BJ (cell line): ENCODE results near the gene FNIP1. TPM values are rescaled to one million over a fixed set of nuclear protein-coding genes. Genes with fewer than 3 reads are reported as not detected.
"Not testable (repeated sequence)": the region's sequence is repeated elsewhere in the genome, so short reads cannot be mapped to it uniquely, and the experiment has no call there.

Experiments
- CTCF ChIA-PET: fragments of 350-600 bp; formaldehyde crosslinking; extraction: SDS; loops from one replicate; lab custom pipeline; 2021; ENCODE audit warnings: antibody characterized with exemption, inconsistent platforms; lab: Yijun Ruan, JAX
- POLR2A ChIA-PET: fragments of 300-600 bp; sonication (Branson Sonifier 250); formaldehyde crosslinking; extraction: SDS; loops from one replicate; lab custom pipeline; 2021; ENCODE audit warnings: antibody characterized with exemption; lab: Charles Lee
- DNase-seq: peaks from one replicate; pipeline ENCODE4 v3.0.0-alpha.2; 2011; ENCODE audit warnings: low read depth
- H3K27me3 ChIP-seq: 2 replicates; pipeline ENCODE4 v1.6.0; 2011; ENCODE audit warnings: low read length; ENCODE audit not compliant: control insufficient read depth, insufficient read depth
- H3K36me3 ChIP-seq: 2 replicates; pipeline ENCODE4 v1.5.1; 2011; ENCODE audit warnings: low read length; ENCODE audit not compliant: control insufficient read depth, insufficient read depth
- H3K4me3 ChIP-seq: 2 replicates; pipeline ENCODE4 v1.5.1; 2011; ENCODE audit warnings: low read depth, mild to moderate bottlenecking, control low read depth, low read length
- polyA plus RNA-seq: library from polyadenylated mRNA; depleted of rRNA; stranded (reverse); fragments of >200 nt; gene quantifications from 2 replicates; pipeline ENCODE4 v1.2.3, GENCODE V29; 2011
- TF ChIP-seq, protein P1 (sequence below): IDR thresholded peaks from 2 replicates; pipeline ENCODE4 v1.5.1; 2011; ENCODE audit warnings: low read depth, mild to moderate bottlenecking, control low read depth, inconsistent platforms, low read length, moderate library complexity; ENCODE audit not compliant: insufficient read depth

Gene FNIP1
- polyA plus RNA-seq, 1 experiment = 5.3 TPM

DNA sequence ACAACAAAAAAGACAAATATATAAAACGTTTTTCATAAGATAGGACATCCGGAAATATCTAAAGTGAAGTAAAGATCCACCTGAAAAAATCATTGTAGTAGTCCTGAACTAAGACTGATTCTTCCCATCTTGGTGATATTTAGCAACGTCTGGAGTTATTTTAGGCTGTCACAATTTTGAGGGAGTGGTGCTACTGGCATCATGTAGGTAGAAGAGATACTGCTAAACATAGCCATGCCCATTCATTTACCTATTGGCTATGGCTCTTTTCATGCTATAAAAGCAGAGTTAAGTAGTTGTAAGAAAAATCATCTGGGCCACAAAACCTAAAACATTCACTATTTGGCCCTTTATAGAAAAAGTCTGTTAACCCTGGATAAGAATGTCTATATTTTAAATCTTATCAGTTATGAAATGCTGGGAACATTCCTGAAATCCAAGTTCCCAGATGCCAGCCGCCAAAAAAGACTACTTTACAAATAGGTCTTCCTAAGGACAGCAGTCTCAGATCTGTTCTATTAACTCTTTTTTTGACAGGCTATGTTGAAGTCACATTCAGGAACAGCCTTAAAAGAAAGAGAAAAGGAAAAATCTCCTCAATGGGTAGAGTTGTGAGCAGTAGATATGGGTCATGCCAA is 188.8 kb downstream of the FNIP1 start:
- ChIA-PET CTCF (interaction anchor here (0.7 kb wide), 1 partner anchor 81 kb away, joined by 3 read pairs; no protein-coding TSS in a partner anchor), POLR2A (no interaction called here)
- H3K4me3 ChIP-seq = no peak overlapping the region
- no peaks in the 10 kb centered on the region for H3K27me3 ChIP-seq
- DNase-seq = no peak
- TF ChIP-seq, protein P1, sequence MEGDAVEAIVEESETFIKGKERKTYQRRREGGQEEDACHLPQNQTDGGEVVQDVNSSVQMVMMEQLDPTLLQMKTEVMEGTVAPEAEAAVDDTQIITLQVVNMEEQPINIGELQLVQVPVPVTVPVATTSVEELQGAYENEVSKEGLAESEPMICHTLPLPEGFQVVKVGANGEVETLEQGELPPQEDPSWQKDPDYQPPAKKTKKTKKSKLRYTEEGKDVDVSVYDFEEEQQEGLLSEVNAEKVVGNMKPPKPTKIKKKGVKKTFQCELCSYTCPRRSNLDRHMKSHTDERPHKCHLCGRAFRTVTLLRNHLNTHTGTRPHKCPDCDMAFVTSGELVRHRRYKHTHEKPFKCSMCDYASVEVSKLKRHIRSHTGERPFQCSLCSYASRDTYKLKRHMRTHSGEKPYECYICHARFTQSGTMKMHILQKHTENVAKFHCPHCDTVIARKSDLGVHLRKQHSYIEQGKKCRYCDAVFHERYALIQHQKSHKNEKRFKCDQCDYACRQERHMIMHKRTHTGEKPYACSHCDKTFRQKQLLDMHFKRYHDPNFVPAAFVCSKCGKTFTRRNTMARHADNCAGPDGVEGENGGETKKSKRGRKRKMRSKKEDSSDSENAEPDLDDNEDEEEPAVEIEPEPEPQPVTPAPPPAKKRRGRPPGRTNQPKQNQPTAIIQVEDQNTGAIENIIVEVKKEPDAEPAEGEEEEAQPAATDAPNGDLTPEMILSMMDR = no peak
- H3K36me3 ChIP-seq = no peaks in the 10 kb centered on the region; the same call in 1 of the 2 replicates

DNA sequence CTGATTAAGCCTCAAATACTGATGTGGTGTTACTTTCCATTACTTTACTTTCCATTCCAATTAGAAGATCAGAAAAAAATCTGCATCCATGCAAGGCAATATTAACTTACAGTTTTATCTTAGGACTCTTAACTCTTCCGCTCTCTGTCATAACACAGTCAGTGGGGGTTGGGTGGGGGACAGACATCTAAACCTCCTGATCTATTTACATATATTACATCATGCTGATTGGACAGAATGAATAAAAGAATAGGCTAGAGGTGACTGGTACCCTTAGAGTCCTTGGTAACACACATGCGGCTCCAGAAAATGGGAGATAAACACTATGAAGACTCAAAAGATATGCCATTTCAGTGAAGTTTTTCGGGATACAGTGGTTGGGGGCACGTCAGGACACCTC is 189.4 kb downstream of the FNIP1 start:
- H3K36me3 ChIP-seq = no peaks in the 10 kb centered on the region; the same call in 1 of the 2 replicates
- H3K4me3 ChIP-seq = no peak overlapping the region
- ChIA-PET CTCF (interaction anchor here (0.9 kb wide), 1 partner anchor 18 kb away, joined by 3 read pairs; no protein-coding TSS in a partner anchor), POLR2A (no interaction called here)
- DNase-seq = no peak
- TF ChIP-seq, protein P1 = no peak
- no peaks in the 10 kb centered on the region for H3K27me3 ChIP-seq

GRCh38 chr5:131605086-131605485 is 191.7 kb downstream of the FNIP1 start:
- CTCF ChIA-PET = no interaction called here
- TF ChIP-seq, protein P1 = no peak
- H3K36me3 ChIP-seq = no peaks in the 10 kb centered on the region
- DNase-seq = no peak
- no peaks in the 10 kb centered on the region for H3K27me3 ChIP-seq
- no peak overlapping the region for H3K4me3 ChIP-seq
- POLR2A ChIA-PET = no interaction called here

- Histone ChIP-seq H3K27me3 (no peaks in the 10 kb centered on the region), H3K4me3 (no peak overlapping the region), H3K36me3 (peaks cover 1% of the 10 kb centered on the region)
- TF ChIP-seq, protein P1 = no peak
- DNase-seq = no peak
- ChIA-PET CTCF (interaction anchor here (2.3 kb wide), 1 partner anchor 413 kb away, joined by 8 read pairs; no protein-coding TSS in a partner anchor), POLR2A (no interaction called here)
These were observed 201.5 kb downstream of the FNIP1 start for GRCh38 chr5:131595088-131596033.

- no peak for DNase-seq
- CTCF ChIA-PET = interaction anchor here (9.7 kb wide), 1 partner anchor 415 kb away, joined by 199 read pairs; the partner anchor contains the start of gene ACSL6
- TF ChIP-seq, protein P1 = no peak
- Histone ChIP-seq H3K36me3 (peaks cover 1% of the 10 kb centered on the region), H3K27me3 (no peaks in the 10 kb centered on the region), H3K4me3 (no peak overlapping the region)
- POLR2A ChIA-PET = interaction anchor here (0.5 kb wide), 1 partner anchor 89 kb away, joined by 3 read pairs; no protein-coding TSS in a partner anchor
These were observed 202.9 kb downstream of the FNIP1 start for GRCh38 chr5:131593921-131594320.

GRCh38 chr5:131593436-131593835 is 203.4 kb downstream of the FNIP1 start:
- not testable (repeated sequence) for H3K4me3 ChIP-seq, H3K27me3 ChIP-seq, DNase-seq, H3K36me3 ChIP-seq
- ChIA-PET CTCF (interaction anchor here (9.7 kb wide), 1 partner anchor 416 kb away, joined by 199 read pairs; the partner anchor contains the start of gene ACSL6), POLR2A (interaction anchor here (0.5 kb wide), 1 partner anchor 88 kb away, joined by 3 read pairs; no protein-coding TSS in a partner anchor)
